AG04450 (cell line): Measurements from ENCODE around the gene NDUFS8. TPM values are rescaled to one million over a fixed set of nuclear protein-coding genes. Genes with fewer than 3 reads are reported as not detected.

Experiments used
- CTCF ChIA-PET: fragments of 300-600, 350-600 bp; formaldehyde crosslinking; extraction: SDS; loops from one replicate; lab custom pipeline; 2022; ENCODE audit warnings: antibody characterized with exemption, inconsistent platforms; lab: Charles Lee
- POLR2A ChIA-PET: fragments of 350-600 bp; formaldehyde crosslinking; extraction: SDS; loops from one replicate; lab custom pipeline; 2021; ENCODE audit warnings: antibody characterized with exemption, inconsistent platforms; lab: Yijun Ruan, JAX
- DNase-seq: peaks from one replicate; pipeline ENCODE4 v3.0.0-alpha.2; 2011; ENCODE audit warnings: low read depth, low spot score
- H3K27ac ChIP-seq: one replicate; pipeline ENCODE4 v1.5.1; 2012; ENCODE audit warnings: low read depth, low read length, control low read depth
- H3K27me3 ChIP-seq: one replicate; pipeline ENCODE4 v1.6.0; 2012; ENCODE audit warnings: low read length; ENCODE audit not compliant: control insufficient read depth, insufficient read depth
- H3K4me3 ChIP-seq: 2 replicates; pipeline ENCODE4 v1.5.1; 2011; ENCODE audit warnings: mild to moderate bottlenecking, low read depth, low read length, control low read depth
- H3K9me3 ChIP-seq: 2 replicates; pipeline ENCODE4 v1.5.1; 2012; ENCODE audit warnings: low read length; ENCODE audit not compliant: control insufficient read depth, insufficient read depth
- CTCF ChIP-seq: IDR thresholded peaks from 2 replicates; pipeline ENCODE4 v1.5.1; 2011; ENCODE audit warnings: low read depth, low read length, control low read depth, inconsistent platforms
- polyA plus RNA-seq: library from polyadenylated mRNA; depleted of rRNA; stranded (reverse); fragments of >200 nt; gene quantifications from 2 replicates; pipeline ENCODE4 v1.2.3, GENCODE V29; 2011

The NDUFS8 gene
- polyA plus RNA-seq, 1 experiment: 42.5 TPM

GRCh38 chr11:68047437-68048290, 17.2 kb downstream of the NDUFS8 start:
- DNase-seq: no peak
- CTCF ChIA-PET: no interaction called here
- H3K27ac ChIP-seq: no peak overlapping the region
- no peak overlapping the region for H3K4me3 ChIP-seq
- no peak for TF ChIP-seq CTCF
- POLR2A ChIA-PET: interaction anchor here (0.6 kb wide), 1 partner anchor 827 kb away, joined by 3 read pairs; no protein-coding TSS in a partner anchor
- no peaks in the 10 kb centered on the region for H3K27me3 ChIP-seq
- no peaks in the 10 kb centered on the region; the same call in 1 of the 2 replicates for H3K9me3 ChIP-seq

DNA sequence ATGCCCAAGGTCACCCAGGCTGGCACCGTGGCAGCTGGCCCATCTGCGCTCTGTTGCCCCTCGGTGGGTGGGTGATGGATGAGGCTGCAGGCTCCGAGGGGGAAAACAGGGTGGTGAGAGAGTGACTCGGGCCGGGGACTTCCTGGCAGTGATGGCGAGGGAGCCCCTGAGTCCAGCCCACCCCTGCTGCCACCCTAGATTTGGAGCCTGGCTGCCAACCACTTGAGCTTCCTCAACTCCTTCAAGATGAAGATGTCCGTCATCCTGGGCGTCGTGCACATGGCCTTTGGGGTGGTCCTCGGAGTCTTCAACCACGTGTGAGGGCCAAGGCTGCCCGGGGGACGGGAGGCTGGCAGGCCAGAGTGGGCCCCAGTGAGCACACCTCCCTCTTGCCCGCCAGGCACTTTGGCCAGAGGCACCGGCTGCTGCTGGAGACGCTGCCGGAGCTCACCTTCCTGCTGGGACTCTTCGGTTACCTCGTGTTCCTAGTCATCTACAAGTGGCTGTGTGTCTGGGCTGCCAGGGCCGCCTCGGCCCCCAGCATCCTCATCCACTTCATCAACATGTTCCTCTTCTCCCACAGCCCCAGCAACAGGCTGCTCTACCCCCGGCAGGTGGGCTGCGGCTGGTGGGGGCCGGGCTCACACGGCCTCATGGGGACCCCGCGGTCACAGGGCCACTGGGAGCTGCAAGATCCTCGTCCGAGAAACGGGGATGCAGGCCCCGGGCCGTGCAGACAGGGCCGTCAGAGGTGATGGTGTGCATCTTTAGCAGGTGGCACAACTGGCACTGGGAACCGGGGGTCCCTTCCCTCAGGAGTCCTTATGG, 18.4 kb downstream of the NDUFS8 start:
- Histone ChIP-seq H3K9me3 (no peaks in the 10 kb centered on the region; the same call in 1 of the 2 replicates), H3K27ac (no peak overlapping the region), H3K4me3 (no peak overlapping the region), H3K27me3 (no peaks in the 10 kb centered on the region)
- ChIA-PET POLR2A (interaction anchor here (0.6 kb wide), 1 partner anchor 826 kb away, joined by 3 read pairs; no protein-coding TSS in a partner anchor), CTCF (no interaction called here)
- DNase-seq: no peak
- TF ChIP-seq CTCF: no peak

DNA sequence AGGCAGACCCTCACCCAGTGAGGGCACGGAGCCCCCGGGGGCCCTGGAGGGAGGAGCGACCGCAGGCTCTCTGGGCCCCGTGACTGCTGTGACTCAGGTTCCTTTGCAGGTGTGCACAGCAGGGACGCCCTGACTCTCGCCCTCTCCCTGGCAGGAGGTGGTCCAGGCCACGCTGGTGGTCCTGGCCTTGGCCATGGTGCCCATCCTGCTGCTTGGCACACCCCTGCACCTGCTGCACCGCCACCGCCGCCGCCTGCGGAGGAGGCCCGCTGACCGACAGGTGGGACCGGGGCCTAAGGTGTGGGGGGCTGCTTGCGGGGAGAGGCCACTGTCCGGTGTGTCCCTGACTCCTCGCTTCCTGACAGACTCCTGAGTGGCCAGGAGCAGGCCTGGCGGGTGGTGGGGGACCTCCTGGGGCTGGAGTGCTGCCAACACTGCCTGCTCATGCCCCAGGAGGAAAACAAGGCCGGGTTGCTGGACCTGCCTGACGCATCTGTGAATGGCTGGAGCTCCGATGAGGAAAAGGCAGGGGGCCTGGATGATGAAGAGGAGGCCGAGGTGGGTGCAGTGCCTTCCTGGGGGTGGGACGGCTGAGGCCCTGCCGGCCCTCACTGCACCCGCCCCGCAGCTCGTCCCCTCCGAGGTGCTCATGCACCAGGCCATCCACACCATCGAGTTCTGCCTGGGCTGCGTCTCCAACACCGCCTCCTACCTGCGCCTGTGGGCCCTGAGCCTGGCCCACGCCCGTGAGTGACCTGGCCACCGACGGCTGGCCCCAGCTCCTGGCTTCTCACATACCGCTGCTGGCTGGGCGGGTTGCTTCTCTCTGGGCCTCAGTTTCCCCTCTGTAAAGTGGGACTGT, 19.3 kb downstream of the NDUFS8 start:
- Histone ChIP-seq H3K9me3 (no peaks in the 10 kb centered on the region; the same call in 1 of the 2 replicates), H3K4me3 (no peak overlapping the region), H3K27ac (no peak overlapping the region), H3K27me3 (no peaks in the 10 kb centered on the region)
- CTCF ChIA-PET: no interaction called here
- TF ChIP-seq CTCF: no peak
- POLR2A ChIA-PET: no interaction called here
- no peak for DNase-seq

GRCh38 chr11:68050371-68050841, 19.9 kb downstream of the NDUFS8 start:
- H3K4me3 ChIP-seq: no peak overlapping the region
- no peak overlapping the region for H3K27ac ChIP-seq
- no peak for TF ChIP-seq CTCF
- ChIA-PET CTCF (no interaction called here), POLR2A (no interaction called here)
- no peaks in the 10 kb centered on the region; the same call in 1 of the 2 replicates for H3K9me3 ChIP-seq
- H3K27me3 ChIP-seq: no peaks in the 10 kb centered on the region
- DNase-seq: no peak
